Fibroblast of skin of left quadriceps (primary cell): ENCODE data around the gene MTX3.

Experiments
- DNase-seq, 2 experiments: peaks; one replicate each; pipeline ENCODE4 v3.0.0-alpha.2; 2013; ENCODE audit warnings: low read depth in 2 of 2

MTX3 gene

DNA sequence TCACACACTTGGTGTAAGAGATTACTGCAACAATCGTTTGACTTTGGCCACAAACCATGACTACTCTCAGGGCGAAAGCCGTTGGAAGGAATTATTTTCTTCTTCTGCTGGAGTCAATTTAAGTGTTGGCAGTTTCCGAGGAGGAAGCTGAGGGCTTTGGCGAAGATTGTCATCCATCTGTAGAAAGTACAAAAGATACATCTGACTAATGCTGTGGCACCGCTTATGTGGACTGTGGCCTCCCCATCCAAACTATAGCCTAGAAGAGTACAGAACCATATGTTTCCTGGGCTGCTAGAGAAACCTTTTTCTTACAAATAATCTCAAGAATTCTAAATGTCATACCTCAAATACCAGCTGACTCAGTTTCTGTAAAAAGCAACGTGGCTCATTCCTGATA lies 7.4 kb downstream of the MTX3 start:
- no peak for DNase-seq

DNA sequence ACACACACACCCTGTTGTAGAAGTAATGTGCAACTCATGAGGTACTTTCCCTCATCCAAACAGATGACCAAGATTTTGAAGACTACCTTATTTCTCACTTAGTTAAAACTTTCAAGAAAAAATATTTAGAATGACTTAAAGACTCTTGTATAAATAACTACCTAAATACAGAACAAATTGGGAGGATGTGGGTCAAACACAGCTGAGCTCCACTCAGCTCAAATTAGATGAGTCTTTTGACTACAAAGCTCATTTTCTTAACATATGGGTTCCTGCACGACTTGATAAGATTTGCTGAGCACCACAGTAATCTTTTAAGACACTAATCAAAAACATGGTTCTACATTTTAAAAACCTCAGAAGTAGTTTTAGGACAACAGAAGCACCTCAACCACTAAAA lies 8.9 kb downstream of the MTX3 start:
- DNase-seq, result no peak

GRCh38 chr5:79976759-79977515 lies 14.1 kb downstream of the MTX3 start:
- DNase-seq, result no peak

DNA sequence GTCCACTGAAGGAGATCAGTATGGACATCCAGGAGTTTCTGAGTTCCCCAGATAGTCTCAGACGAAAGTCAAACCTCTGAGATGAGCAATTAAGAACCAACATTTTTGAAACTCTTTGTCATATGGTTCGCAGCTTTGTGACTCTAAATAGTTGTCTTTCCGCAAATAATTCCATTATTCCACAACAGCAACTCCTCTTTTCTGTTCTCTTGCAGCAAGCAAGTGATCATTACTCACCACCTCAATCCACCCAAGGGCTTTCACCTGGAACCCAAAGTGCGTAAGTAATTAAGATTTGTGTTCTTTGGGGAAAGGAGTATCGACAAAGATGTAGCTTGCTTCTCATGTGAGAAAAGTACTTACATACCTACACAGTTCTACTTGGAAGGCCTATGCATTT lies 15.6 kb downstream of the MTX3 start:
- DNase-seq, result no peak

- peak in 1 of 2 experiments; percentile 34 for DNase-seq
Measured at GRCh38 chr5:79974886-79975285, 16.2 kb downstream of the MTX3 start.

DNA sequence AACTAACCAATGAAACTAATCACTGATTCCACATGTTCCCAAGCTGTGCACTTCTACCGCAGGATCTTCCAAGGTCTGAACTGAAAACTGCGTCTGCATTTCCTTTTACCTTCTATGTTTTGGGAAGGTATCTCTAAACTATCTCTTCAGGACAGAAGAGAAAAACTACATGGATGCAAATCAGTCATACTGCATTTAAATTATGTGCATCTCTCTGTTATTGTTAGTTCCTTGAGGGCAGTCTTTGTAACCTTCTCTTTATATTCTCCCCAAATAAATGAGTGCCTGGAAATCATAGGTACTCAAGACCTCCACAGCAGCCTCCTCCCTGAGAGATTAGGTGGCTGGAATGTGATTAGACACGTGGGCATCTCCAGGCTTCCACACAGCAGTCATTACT lies 17.1 kb downstream of the MTX3 start:
- no peak for DNase-seq

DNA sequence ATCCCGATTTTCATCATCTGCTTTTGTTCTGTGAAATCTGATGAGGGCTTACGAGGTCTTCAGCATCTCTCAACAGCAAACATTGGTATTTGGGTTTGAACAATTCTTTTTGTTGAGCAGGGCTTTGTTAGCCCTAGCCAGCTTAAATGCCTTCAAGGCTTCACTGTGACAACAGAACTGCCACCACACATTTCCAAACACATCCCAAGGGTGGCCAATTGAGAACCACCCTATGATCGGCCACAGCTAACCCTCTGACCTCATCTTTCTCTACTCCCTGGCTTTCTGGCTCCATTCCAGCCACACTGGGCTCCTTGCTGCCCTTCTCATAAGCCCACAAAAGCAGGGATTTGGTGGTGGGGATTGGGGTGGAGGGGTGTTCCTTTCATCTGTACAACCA lies 17.6 kb downstream of the MTX3 start:
- no peak for DNase-seq

GRCh38 chr5:79971156-79971555 lies 19.9 kb downstream of the MTX3 start:
- DNase-seq, result peak; percentile 53 to 62

- DNase-seq, result no peak
Measured at GRCh38 chr5:79966448-79966847, 24.6 kb downstream of the MTX3 start.

DNA sequence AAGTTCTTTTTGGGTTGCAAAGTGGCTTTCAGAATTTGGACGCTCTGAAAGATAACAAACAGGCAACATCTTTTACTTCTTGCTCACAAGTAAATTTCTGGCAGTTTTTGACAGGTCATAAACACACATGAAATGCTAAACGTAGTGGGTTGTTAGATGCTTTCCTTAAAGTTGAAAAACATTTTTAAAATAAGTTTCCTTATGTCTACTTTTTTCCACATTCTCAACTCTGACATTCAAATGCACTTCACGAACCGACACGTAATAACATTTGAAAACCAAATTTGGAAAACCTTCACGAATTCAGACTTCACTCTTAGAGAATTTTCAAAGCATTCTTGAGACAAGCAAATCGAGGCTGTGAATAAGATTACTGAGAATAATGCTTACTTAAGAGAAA lies 26.9 kb downstream of the MTX3 start:
- no peak for DNase-seq

GRCh38 chr5:79963261-79964061 lies 27.6 kb downstream of the MTX3 start:
- no peak for DNase-seq

GRCh38 chr5:79962575-79963222 lies 28.4 kb downstream of the MTX3 start:
- no peak for DNase-seq

- DNase-seq, result no peak
Measured at GRCh38 chr5:79961716-79962574, 29.1 kb downstream of the MTX3 start.

- DNase-seq, result no peak
Measured at GRCh38 chr5:79959407-79959806, 31.7 kb downstream of the MTX3 start.

DNA sequence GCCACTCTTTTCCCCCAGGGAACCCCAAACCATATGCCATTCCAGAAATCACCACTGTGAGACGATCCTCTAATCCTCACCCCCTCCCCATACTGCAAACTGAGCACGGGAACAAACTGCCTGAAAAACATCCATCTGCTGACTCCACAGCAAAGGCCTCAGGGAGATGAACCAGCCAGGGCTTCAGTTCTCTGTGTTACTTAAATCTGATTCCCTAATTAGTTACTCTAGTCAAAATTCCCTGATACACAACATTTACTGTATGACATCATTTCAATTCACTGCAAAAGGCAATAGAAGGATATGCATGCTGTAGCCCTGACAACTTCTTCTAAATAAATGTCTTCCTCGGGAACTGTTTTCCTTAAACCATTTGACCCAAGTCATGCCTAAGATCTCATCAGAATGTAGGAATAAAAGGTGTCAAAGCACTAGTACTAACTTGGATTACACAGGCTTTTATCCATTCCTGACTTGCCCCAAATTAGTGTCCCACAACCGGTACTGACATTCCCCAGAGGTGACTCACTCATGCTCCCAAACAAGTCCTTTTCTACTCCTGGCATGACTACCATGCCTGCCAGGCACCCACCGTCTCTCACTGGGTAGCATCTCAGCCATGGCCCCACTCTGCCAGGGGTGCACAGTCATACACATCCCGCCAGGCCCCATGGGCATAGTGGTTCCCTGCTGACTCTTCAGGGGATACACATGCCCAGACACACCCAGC lies 35.0 kb downstream of the MTX3 start:
- DNase-seq, result no peak

DNA sequence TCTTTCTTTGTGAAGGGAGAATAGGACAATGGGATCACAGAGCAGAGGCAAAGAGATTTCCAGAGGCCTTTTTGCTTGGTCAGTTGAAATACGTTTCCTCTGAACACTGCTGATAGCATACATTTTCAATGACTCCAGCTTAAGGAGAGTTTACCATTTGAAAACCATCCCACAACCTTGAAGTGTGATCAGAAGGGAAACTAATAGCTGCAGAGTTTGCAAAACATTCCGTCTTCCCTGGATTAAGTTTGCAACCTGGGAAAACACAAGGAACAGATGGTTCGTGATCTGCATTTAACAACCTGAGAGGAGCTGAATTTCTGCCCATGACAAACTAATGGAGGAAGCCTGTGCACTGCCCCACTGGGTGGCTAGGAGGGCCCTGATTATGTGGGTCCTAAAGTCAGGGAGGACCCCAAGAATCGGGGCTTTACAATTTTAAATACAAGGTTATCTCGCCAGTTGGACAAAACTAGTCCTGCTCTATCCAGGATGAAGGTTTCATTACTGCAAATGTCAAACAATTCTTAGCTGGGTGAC lies 35.6 kb downstream of the MTX3 start:
- no peak for DNase-seq

DNA sequence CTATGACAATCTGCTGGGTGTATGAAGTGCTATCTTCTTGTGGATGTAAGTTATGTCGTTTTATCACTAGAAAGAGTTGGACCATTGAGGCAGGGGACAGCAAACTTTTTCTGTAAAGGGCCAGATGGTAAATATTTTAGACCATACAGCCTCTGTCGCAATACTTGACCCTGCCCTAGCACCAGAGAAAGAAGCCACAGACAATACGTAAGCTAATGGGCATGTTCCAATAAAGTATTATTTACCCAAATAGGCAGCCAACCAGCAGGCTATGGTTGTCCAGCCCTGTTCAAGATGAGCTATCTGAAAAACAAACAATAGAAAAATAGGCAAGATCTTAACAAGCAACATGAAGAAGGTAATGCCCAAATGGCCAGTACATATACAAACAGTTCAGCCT lies 36.4 kb downstream of the MTX3 start:
- no peak for DNase-seq

GRCh38 chr5:79947567-79947966 lies 43.5 kb downstream of the MTX3 start:
- DNase-seq, result no peak

DNA sequence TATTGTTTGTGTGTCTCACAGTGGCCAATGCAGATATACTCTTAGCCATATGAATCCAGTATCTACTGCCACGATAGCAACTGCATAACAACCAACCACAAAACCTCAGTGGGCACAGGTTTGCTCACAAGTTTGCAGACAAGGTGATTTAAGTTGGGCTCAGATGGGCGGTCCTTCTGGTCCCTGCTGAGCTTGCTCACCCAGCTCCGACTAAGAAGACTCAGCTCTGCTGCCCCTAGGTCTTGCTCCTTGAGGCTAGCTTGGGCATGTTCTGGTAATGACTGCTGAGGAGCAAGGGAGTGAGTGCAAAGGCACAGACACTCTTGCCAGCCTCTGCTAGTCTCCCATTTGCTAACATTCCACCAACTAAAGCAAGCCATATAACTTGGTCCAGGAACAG lies 52.6 kb downstream of the MTX3 start:
- DNase-seq, result no peak

- DNase-seq, result no peak
Measured at GRCh38 chr5:79936646-79937216, 54.3 kb downstream of the MTX3 start.
